Embryonic facial prominence (tissue), 1 donor: ENCODE data around the gene KCTD21.
"Not testable (repeated sequence)": the region's sequence is repeated elsewhere in the genome, so short reads cannot be mapped to it uniquely, and the experiment has no call there.

Experiments
- DNase-seq: peaks from one replicate; pipeline ENCODE4 v3.0.0-alpha.2; 2016; ENCODE audit errors: extremely low spot score

KCTD21 gene, protein sequence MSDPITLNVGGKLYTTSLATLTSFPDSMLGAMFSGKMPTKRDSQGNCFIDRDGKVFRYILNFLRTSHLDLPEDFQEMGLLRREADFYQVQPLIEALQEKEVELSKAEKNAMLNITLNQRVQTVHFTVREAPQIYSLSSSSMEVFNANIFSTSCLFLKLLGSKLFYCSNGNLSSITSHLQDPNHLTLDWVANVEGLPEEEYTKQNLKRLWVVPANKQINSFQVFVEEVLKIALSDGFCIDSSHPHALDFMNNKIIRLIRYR

DNA sequence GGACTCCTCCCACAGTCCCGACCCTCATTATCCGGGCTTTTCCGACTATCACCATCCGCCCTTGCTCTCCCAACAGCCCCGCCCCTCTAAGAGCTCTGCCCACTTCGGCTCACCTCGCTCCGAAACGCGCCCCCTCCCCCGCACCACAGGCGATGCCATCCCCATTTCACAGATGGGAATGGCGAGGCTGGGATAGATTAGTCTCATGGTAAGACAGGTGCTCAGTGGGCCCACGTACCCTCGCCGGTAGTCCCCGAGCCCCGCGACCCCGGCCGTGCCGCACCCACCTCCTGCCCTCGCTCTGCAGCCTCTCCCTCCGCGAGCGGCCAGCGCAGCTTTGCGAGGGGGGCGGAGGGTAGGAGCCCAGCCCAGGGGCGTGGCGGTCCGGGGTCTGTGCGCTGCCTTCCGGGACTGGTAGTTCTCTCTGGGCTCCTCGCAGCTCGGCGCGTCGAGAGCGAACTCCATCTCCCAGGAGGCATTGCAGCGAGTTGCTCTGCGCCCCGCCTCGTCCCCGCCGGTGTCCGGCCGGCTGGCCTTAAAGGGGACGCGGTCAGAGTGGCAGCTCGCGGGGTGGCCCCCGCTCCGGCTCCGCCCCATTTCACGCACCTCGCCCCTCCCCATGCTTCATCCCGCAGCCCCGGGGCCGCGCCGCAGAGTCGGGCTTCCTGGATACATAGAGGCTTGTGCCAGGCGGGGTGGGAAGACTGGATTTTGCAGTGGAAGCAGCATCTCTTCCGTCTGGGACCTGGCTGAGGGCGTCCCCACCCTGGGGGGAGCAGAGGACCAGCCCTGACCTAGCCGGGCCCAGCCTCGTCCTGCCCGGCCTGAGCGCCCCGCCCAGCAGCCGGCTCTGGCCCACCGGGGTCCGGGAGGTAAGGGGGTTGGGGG lies at the start of gene KCTD21, which contains the start of gene USP35:
TSS of gene KCTD21 (minus strand) at position 341 of the 888 bp plus-strand sequence. CDS start 14,072 bp downstream, outside the sequence.
TSS of gene USP35 (plus strand) at position 634 of the 888 bp plus-strand sequence. CDS start 7,327 bp downstream, outside the sequence.
- DNase-seq = peak; percentile 92

DNA sequence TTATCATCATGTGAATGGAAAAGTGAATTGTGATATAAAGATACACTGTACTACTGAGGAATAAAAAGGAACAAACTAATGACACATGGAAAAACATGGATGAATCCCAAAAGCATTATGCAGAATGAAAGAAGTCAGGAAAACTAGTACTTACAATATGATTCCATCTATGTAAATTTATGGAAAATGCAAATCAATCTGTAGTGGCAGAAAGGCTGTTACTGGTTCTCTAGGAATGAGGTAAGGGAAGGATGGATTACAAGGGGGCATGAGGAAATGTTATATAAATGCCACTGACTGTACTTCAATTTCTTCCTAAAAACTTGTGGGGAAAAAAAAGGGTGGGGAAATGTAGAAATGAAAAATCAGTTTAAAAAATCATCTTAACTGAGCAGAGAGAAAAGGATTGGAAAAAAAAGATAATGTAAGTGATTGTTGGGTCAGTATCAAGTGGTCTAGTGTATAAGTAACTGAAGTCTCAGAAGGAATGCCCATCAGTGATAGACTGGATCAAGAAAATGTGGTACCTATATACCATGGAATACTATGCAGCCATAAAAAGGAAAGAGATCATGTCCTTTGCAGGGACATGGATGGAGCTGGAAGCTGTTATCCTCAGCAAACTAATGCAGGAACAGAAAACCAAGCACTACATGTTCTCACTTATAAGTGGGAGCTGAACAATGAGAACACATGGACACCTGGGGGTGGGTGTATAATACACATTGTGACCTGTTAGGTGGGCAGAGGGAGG lies 49.0 kb upstream of the KCTD21 start:
- no peak for DNase-seq

DNA sequence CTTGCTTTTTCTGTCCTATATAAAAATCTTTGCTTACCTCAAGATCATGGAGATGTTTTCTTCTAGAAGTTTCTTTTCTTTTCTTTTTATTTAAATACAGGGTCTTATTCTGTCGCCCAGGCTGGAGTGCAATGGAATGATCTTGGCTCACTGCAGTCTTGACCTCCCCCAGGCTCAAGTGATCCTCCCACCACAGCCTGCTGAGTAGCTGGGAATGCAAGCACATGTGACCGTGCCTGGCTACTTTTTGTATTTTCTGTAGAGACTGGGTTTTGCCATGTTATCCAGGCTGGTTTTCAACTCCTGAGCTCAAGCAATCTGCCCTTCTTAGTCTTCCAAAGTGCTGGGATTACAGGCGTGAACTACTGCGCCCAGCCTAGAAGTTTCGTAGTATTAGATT lies 45.6 kb upstream of the KCTD21 start:
- no peak for DNase-seq

DNA sequence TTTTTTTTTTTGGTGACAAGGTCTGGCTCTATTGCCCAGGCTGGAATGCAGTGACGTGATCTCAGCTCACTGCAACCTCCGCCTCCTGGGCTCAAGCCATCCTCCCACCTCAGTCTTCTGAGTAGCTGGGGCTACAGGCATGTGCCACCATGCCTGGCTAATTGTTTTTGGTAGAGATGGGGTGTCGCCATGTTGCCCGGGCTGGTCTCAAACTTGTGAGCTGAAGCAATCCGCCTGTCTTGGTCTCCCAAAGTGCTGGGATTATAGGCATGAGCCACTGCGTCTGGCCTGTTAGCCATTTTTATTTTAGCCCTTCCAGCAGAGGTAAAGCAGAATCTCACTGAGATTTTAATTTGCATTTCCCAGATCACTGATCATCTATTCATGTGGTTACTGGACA lies 44.6 kb upstream of the KCTD21 start:
- DNase-seq = not testable (repeated sequence)

DNA sequence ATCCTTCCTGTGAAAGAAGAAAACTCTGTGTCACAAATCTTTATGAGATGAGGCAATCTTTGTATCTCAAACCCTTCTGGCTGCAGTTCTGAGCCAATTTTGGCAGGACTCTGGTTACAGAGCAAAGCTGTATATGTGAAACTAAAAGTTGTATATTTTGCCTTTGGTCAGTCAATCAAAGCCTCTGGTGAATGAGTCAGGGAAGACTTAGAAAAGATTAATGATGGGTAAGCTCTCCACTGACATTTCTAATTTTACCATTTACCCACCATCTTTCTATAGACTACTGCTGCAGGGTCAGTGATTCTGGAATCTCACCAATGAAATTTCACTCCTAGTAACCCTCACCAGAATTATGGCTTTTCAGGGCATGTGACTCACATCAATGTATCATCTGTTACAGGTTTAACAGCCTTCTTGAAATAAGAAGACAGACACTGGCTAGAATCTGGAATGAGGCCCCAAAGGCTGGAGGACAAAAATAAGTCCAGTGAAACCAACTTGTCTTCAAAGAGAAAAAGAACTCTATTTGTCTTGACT lies 43.6 kb upstream of the KCTD21 start:
- DNase-seq = no peak

DNA sequence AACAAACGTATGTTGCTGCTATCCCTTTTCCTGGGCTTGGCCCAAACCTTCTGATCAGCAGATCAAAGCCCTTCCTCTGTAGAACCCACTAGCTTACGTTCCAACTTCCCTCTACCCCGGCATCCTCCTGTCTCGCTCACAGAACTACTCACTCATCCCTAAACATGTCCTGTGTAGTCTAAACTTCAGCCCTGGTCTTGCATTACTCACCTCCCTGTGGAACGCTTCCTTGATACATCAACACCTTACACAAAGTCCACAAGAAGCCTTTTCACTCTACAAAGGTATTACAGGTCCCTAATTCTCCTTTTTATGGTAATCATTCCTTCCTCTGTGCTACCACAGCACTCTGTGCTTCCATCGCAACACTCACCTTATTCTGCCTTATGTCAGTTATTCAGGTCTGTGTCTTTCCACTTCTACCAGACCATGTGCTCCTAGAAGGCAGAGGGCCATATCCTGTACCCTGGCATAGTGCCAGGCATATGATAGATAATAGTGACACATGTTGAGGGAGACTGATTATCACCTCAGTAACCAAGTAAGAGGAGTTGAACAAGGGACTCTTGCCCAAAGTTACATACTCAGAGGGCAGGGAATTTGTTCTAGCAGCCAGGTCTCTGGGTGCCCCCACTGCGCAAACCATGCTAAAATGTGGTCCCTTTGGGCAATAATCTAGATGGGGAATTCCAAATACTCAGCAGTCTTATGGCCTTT lies 41.9 kb upstream of the KCTD21 start:
- DNase-seq = no peak

DNA sequence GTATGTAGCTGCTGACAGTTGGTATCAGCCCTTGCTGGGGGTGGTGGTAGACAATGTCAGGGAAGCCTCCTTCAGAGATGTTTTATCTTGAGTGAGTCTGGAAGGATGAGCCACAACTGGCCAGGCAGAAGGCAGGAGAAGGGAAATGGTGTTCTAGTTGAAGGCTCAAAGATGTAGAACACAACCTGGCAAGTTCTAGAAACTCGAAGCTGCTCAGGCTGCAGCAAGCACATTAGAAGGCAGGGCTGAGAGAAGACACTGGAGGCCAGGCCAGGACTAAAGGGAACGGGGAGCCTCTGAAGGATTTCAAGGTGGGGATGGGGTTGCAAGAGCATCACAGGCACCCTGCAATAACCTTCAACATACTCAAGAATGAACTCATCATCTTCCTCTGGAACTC lies 40.7 kb upstream of the KCTD21 start:
- no peak for DNase-seq

DNA sequence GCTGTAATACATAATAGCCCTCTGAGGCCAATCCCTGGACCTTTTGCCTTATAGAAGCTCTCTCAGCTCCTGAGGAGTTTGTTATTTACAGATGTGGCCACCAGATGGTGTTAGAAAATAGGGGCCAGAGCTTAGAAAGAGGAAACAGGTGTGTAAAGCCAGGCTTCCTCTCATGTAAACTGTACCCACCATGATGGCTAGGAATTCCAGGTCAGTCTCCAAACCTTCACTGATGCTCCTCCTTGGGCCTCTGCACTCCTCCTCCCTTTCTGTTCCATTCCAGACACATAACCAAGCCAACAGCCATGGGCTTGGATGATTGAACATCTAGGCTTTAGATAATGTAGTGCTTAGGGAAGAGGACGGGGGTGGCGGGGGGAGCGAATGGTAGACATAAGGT lies 40.0 kb upstream of the KCTD21 start:
- no peak for DNase-seq

DNA sequence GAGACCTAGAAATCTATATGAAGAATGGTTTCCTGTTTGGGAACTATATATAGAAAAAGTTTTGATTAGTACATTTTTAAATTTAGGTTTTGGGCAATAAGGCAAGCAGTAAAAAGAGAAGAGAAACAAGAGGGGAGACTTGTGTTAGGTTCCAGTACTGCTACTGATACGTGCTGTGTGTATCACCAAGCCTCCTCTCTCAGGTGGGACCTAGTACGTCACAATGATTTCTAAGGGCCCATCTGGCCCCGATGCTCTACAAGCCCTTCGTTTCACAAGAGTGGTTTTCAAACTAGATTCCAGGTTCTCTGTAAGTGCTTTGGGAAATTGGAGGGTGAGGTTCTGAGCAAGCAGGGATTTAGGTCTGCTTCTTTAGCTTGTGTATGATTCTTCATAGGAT lies 39.5 kb upstream of the KCTD21 start:
- no peak for DNase-seq

DNA sequence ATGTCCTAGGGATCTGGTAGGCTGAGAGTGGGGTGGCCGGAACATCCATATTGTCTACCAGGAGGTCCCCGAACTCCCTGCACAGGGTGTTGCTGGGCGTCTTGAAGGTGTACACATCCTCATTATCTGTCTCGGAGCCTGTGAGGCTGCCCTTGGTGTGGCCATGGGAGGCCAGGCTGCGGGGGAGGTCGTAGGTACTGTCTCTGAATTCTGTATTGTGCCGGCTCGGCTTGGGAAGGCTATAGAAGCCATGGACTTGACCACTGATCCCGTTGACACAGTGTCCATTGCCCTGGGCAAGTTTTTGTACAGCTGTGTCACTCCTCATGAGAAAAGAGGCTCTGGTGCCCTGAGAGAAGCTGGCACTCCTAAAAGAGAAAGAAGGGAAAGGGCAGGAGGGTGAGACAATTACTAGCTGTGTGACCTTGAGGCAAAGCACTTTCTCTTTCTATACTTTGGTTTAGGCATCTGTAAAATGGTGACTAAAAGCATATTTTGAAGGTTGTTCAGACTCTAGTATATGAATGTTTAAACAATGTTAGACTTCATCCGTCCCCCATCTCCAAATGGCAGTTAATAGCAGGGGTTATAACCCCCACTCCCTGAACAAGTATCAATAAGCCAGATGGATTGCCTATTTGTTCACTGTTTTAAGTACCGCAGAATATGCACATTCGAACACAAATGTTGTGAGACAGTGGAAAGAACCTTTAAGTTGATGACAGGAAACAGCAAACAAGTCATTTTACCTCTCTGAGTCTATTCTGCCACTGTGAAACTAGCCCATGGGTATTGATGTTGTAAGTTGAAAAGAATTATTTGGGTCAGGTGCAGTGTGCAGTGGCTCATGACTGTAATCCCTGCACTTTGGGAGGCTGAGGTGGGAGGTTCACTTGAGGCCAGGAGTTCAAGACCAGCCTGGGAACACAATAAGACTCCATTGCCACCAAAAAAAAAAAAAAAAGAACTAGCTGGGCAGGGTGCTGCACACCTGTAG lies 38.6 kb upstream of the KCTD21 start:
- DNase-seq = no peak

DNA sequence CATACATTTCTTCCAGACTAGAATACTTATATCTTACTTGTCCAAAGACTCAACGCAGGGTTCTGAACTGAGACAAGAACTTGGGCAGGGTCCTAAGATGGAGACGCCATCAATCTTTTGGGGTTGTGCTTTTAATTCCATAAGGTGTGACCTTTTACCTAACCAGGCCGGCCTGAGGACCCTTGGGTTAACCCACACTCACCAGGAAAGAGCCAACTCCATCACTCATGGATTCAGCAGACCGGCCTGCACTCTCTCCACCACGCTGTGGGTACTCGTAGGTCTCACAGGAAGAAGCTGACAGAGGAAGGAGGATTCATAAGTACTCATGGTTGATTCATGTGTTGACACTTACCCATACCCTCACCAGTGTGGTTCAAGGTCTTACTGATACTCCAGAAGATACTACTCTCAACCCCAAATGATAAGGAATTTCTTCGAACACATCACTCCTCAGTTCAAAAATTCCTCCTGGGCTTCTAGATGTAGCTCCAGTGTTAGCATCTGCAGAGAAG lies 36.5 kb upstream of the KCTD21 start:
- DNase-seq = no peak

DNA sequence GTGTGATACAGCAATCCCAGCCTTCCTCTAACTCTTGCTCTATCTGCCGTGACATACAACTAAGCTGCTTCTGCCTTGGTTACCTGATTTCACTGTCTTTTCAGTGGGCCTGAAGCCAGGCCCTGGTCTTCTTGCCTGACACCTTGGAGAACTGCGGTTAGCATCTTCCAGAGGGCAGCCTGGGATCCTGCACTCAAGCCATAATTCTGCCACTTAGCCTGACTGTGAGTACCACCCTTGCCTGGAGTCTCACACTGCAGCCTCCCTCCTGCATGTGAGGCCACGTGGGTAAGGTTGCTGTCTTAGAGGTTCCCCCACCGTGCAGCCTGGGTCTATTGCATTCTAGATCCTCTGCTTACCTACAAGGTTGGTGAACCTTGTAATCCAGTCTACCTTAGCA lies 36.1 kb upstream of the KCTD21 start:
- no peak for DNase-seq

DNA sequence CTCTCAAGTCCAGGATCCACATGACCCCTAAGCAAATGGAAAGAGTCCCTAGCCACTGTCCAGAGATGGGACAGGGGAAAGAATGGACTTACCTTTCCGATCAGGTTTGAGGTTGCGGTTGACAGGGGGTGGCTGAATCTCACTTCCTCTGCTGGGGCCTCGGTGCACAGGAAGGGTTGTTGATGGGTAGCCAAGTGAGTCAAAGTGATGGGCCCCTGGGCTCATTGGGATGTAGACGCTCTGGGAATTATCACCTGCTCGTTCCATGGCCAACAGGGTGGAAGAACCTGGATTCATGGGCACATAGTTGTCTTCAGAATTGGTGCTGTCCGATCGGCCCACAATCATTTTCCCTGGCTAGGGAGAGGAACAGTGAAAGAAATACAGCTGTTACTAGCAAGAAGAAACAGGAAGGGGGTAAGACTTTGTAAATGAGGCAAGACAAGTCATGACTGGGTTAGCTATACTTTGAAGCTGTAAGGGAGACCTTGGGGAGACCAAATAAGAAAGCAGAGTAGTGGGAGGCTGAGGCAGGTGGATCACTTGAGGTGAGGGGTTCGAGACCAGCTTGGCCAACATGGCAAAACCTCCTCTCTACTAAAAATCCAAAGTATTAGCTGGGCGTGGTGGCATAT lies 35.0 kb upstream of the KCTD21 start:
- no peak for DNase-seq

DNA sequence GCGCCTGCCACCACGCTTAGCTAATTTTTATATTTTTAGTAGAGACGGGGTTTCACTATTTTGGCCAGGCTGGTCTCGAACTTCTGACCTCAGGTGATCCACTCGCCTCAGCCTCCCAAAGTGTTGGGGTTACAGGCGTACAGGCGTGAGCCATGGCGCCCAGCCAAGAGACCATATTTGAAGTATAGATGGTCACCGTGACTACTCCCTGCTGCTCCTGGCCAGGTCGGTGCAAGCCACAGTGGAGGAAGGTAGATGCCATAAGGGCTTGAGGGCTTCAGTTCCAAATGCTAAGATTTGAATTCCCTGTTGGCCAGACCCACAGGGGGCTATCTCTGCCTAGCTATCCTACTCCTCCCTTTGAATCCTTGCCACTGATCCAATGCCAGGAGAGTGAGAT lies 34.3 kb upstream of the KCTD21 start:
- not testable (repeated sequence) for DNase-seq

DNA sequence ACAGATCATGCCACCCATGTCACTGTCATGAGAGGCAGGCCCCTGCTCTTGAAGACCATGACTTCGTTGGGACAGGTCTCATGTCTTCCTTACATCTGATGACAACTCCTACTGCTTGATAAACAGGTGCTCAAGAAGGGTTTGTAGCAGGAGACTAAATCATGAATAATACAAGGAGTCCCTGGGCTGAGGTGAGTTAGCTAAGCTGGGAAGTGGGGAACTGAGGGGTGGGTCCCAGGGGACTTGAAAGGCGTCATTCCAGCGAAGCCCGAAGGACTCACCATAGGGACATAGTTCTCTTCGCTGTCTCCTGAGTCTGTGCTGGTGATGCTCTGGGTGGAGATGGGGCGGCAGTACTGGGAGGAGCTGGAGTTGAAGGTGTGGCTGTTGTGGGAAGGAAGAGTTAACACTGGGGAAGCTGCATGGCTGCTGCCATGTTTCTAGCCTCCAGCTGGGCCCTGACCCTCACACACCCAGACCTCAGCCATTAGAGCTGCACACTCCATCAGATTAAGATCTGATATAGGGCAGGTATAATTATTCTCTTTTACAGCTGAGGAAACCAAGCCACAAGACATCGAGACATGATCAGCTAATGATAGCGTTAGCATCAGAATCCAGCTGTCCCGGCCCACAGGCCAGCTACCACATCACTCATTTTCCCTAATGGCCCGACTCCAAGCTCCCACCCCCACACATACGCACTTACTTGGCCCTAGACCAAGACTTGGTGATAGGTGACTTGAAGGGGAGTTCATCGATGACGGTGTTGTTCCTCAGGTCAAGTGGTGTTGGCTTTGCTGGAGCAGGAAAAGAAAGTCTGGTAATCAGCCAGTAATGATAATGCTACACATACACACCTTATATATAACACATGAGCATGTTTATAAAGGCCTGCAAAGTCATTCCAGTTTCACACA lies 33.2 kb upstream of the KCTD21 start:
- DNase-seq = no peak

DNA sequence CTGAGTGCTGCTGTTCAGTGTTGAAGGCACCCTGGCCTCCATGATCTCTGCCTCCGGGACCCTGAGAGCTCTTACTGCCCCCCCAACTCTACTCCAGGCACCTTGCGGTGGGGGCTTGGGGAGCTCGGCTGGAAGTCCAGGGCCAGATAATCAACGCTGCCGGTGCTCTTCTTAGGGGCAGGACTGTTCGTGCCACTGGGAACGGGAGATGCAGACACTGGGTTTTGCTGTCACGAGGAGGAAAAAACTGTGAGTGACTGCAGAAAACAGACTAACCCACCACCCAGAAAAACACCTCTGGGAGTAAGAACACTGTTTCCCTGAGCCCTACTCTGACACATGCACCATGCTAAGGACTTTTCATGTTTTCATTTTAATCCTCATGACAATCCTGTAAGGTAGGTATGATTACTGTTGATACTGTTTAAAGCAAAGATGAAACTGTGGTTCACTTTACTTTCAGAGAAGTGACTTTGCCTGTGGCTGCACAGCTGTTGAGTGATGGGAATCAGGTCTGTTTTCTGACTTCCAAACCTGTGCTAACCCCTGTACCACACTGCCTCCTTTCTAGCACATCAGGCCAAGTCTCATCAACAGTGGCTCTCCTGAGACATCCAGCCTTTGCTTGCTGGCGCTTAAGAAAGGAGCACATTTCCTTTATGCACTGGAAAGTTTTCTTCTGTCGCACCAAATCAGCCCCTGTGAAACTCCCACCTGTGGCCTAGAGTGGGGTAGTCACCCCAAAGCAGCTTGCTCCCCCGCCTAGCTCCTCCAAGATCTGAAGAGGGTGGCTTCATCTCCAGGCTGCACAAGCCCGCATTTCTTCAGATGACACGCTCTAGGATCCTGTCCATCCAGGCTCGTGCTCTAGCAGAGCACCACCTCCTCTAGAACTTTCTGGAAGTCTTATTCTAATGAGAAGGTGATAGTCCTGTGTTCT lies 32.1 kb upstream of the KCTD21 start:
- DNase-seq = no peak
